ENCODE results near the gene CCDC195. TPM values are rescaled to one million over a fixed set of nuclear protein-coding genes. Genes with fewer than 3 reads are reported as not detected.

The CCDC195 gene
- total RNA-seq, 1 donor: not detected

DNA sequence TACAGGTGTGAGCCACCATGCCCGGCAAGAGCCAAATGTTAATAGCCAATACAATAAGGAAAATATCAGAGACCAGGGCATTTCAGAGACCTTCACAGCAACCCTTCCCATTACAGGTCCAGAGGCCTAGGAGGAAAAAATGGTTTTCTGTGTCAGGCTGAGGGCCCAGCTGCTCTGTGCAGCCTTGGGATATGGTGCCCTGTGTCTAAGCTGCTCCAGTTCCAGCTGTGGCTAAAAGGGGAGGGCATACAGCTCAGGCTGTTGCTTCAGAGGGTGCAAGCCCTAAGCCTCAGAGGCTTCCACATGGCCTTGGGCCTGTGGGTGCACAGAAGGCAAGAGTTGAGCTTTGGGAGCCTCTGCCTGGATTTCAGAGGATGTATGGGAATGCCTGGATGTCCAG, 20.1 kb upstream of the CCDC195 start:
- Histone ChIP-seq H2AFZ (ENCODE audit: low read length) (no peak overlapping the region), H3K27ac (ENCODE audit: low read depth, low read length) (no peak overlapping the region), H4K20me1 (ENCODE audit: insufficient read depth, low read length) (no peaks in the 10 kb centered on the region), H3K9me3 (ENCODE audit: low read depth, low read length) (peaks cover 2% of the 10 kb centered on the region), H3K79me2 (ENCODE audit: insufficient read depth, low read length) (no peaks in the 10 kb centered on the region), H3K27me3 (ENCODE audit: insufficient read depth, low read length) (no peaks in the 10 kb centered on the region), H3K4me2 (ENCODE audit: insufficient read depth, low read length) (no peak overlapping the region), H3K36me3 (ENCODE audit: insufficient read depth, low read length) (no peaks in the 10 kb centered on the region), H3K4me3 (ENCODE audit: insufficient read depth, low read length) (no peak overlapping the region), H3K4me1 (ENCODE audit: insufficient read depth, low read length) (no peaks in the 10 kb centered on the region)
- TF ChIP-seq, protein P1, sequence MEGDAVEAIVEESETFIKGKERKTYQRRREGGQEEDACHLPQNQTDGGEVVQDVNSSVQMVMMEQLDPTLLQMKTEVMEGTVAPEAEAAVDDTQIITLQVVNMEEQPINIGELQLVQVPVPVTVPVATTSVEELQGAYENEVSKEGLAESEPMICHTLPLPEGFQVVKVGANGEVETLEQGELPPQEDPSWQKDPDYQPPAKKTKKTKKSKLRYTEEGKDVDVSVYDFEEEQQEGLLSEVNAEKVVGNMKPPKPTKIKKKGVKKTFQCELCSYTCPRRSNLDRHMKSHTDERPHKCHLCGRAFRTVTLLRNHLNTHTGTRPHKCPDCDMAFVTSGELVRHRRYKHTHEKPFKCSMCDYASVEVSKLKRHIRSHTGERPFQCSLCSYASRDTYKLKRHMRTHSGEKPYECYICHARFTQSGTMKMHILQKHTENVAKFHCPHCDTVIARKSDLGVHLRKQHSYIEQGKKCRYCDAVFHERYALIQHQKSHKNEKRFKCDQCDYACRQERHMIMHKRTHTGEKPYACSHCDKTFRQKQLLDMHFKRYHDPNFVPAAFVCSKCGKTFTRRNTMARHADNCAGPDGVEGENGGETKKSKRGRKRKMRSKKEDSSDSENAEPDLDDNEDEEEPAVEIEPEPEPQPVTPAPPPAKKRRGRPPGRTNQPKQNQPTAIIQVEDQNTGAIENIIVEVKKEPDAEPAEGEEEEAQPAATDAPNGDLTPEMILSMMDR (IDR thresholded peaks at IDR 0.05; ENCODE audit: extremely low read depth, low read depth, low read length): no peak
- no peak for DNase-seq (ENCODE audit: insufficient read length, low spot score, missing footprints)

DNA sequence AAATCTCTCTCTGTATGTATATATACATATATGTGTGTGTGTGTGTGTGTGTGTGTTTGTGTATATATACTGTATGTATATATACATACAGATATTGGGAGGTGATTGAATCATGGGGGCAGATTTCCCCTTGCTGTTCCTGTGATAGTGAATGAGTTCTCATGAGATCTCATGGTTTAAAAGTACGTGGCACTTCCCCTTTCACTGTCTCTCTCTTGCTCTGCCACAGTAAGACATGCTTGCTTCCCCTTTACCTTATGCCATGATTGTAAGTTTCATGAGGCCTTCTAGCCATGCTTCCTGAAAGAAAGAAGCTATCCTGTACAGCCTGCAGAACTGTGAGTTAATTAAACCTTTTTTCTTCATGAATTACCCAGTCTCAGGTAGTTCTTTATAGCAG, 18.8 kb upstream of the CCDC195 start:
- H3K36me3 ChIP-seq (ENCODE audit: insufficient read depth, low read length): no peaks in the 10 kb centered on the region
- H3K79me2 ChIP-seq (ENCODE audit: insufficient read depth, low read length): no peaks in the 10 kb centered on the region
- no peak overlapping the region for H3K4me3 ChIP-seq (ENCODE audit: insufficient read depth, low read length)
- TF ChIP-seq, protein P1 (IDR thresholded peaks at IDR 0.05; ENCODE audit: extremely low read depth, low read depth, low read length): no peak
- no peak overlapping the region for H3K4me2 ChIP-seq (ENCODE audit: insufficient read depth, low read length)
- H4K20me1 ChIP-seq (ENCODE audit: insufficient read depth, low read length): no peaks in the 10 kb centered on the region
- DNase-seq (ENCODE audit: insufficient read length, low spot score, missing footprints): no peak
- no peak overlapping the region for H3K27ac ChIP-seq (ENCODE audit: low read depth, low read length)
- no peaks in the 10 kb centered on the region for H3K4me1 ChIP-seq (ENCODE audit: insufficient read depth, low read length)
- no peaks in the 10 kb centered on the region for H3K27me3 ChIP-seq (ENCODE audit: insufficient read depth, low read length)
- H3K9me3 ChIP-seq (ENCODE audit: low read depth, low read length): peaks cover 2% of the 10 kb centered on the region
- no peak overlapping the region for H2AFZ ChIP-seq (ENCODE audit: low read length)

DNA sequence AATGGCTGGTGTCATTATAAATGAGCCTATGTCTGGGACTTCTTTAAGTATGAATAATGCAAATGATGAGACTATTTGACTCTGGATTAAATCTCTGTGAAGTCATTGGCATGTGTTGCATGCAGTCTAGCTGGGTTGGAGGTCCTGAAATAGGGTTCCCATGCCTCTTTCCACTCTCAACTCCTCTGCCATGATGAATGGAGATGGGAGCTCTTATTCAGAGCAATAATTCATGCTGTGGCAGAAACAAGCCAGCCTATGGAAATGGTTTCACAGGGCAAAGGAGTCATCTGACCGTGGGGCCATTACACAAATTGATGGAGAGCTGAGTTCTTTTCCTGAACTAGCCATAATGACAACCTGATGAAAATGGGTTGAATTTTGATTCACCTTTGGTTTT, 15.5 kb upstream of the CCDC195 start:
- no peak overlapping the region for H2AFZ ChIP-seq (ENCODE audit: low read length)
- H3K27ac ChIP-seq (ENCODE audit: low read depth, low read length): no peak overlapping the region
- H3K4me1 ChIP-seq (ENCODE audit: insufficient read depth, low read length): no peaks in the 10 kb centered on the region
- H3K4me2 ChIP-seq (ENCODE audit: insufficient read depth, low read length): no peak overlapping the region
- H4K20me1 ChIP-seq (ENCODE audit: insufficient read depth, low read length): no peaks in the 10 kb centered on the region
- no peaks in the 10 kb centered on the region for H3K27me3 ChIP-seq (ENCODE audit: insufficient read depth, low read length)
- no peaks in the 10 kb centered on the region for H3K79me2 ChIP-seq (ENCODE audit: insufficient read depth, low read length)
- DNase-seq (ENCODE audit: insufficient read length, low spot score, missing footprints): no peak
- TF ChIP-seq, protein P1 (IDR thresholded peaks at IDR 0.05; ENCODE audit: extremely low read depth, low read depth, low read length): no peak
- H3K36me3 ChIP-seq (ENCODE audit: insufficient read depth, low read length): no peaks in the 10 kb centered on the region
- no peak overlapping the region for H3K4me3 ChIP-seq (ENCODE audit: insufficient read depth, low read length)
- H3K9me3 ChIP-seq (ENCODE audit: low read depth, low read length): peaks cover 2% of the 10 kb centered on the region

DNA sequence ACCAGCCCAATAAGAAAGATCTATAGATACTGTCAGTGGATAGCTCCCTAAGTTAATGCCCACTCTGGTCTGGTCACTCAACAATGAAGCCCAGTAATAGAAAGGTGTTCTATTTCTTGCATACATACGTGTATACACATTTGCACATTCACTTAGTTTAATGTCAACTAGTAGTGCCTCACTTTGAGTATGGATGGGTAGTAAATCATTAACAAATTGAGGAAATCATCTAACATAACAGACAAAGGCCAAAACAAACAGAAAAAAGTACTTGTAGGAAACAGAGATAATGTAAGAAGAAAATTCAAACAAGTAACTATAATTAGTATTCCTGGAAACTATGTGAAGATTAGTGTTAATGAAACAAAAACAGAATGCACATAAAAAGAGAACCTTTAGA, 13.3 kb upstream of the CCDC195 start:
- Histone ChIP-seq H3K27ac (ENCODE audit: low read depth, low read length) (no peak overlapping the region), H3K9me3 (ENCODE audit: low read depth, low read length) (no peaks in the 10 kb centered on the region), H2AFZ (ENCODE audit: low read length) (no peak overlapping the region), H3K4me1 (ENCODE audit: insufficient read depth, low read length) (no peaks in the 10 kb centered on the region), H4K20me1 (ENCODE audit: insufficient read depth, low read length) (no peaks in the 10 kb centered on the region), H3K36me3 (ENCODE audit: insufficient read depth, low read length) (no peaks in the 10 kb centered on the region), H3K4me2 (ENCODE audit: insufficient read depth, low read length) (no peak overlapping the region), H3K4me3 (ENCODE audit: insufficient read depth, low read length) (no peak overlapping the region), H3K79me2 (ENCODE audit: insufficient read depth, low read length) (no peaks in the 10 kb centered on the region), H3K27me3 (ENCODE audit: insufficient read depth, low read length) (no peaks in the 10 kb centered on the region)
- DNase-seq (ENCODE audit: insufficient read length, low spot score, missing footprints): no peak
- TF ChIP-seq, protein P1 (IDR thresholded peaks at IDR 0.05; ENCODE audit: extremely low read depth, low read depth, low read length): no peak
